GM12801 (cell line): ENCODE data around the gene HOXB2.

Source experiments
- TF ChIP-seq, protein P1 (sequence below): IDR thresholded peaks from one replicate; pipeline ENCODE4 v1.5.1; 2011; ENCODE audit warnings: control low read depth; ENCODE audit not compliant: insufficient read length; ENCODE audit errors: extremely low read depth

Gene HOXB2

DNA sequence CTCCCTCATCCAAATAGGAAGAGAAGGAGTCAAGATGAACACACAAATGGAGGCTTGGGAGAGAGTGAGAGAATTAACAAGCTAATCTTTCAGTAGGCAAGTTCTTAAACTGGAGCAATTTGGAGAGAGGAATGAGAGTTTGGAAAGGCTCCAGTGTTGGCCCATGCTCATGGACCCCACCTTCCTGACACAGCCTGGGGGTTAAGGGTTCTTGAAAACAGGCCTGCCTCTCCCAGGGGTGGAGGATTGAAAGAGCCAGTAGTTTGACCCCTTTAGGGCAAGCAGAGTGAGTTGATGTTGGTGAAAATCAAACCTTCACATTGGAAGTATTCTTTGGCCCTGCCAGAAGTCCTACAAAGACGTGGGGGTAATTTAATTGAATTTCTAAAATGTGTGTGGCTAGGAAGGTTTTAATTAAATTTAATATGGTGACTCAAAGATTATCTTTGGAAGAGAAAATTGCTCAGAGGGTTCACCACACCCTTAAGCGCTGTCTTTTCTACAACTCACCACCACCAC, 39.4 kb upstream of the HOXB2 start:
- TF ChIP-seq, protein P1, sequence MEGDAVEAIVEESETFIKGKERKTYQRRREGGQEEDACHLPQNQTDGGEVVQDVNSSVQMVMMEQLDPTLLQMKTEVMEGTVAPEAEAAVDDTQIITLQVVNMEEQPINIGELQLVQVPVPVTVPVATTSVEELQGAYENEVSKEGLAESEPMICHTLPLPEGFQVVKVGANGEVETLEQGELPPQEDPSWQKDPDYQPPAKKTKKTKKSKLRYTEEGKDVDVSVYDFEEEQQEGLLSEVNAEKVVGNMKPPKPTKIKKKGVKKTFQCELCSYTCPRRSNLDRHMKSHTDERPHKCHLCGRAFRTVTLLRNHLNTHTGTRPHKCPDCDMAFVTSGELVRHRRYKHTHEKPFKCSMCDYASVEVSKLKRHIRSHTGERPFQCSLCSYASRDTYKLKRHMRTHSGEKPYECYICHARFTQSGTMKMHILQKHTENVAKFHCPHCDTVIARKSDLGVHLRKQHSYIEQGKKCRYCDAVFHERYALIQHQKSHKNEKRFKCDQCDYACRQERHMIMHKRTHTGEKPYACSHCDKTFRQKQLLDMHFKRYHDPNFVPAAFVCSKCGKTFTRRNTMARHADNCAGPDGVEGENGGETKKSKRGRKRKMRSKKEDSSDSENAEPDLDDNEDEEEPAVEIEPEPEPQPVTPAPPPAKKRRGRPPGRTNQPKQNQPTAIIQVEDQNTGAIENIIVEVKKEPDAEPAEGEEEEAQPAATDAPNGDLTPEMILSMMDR: no peak

GRCh38 chr17:48583708-48584222, 38.9 kb upstream of the HOXB2 start:
- TF ChIP-seq, protein P1: no peak

GRCh38 chr17:48582750-48583069, 37.8 kb upstream of the HOXB2 start:
- TF ChIP-seq, protein P1: no peak

GRCh38 chr17:48579760-48580554, 35.0 kb upstream of the HOXB2 start:
- TF ChIP-seq, protein P1: no peak

GRCh38 chr17:48579471-48579759, 34.5 kb upstream of the HOXB2 start:
- TF ChIP-seq, protein P1: no peak

DNA sequence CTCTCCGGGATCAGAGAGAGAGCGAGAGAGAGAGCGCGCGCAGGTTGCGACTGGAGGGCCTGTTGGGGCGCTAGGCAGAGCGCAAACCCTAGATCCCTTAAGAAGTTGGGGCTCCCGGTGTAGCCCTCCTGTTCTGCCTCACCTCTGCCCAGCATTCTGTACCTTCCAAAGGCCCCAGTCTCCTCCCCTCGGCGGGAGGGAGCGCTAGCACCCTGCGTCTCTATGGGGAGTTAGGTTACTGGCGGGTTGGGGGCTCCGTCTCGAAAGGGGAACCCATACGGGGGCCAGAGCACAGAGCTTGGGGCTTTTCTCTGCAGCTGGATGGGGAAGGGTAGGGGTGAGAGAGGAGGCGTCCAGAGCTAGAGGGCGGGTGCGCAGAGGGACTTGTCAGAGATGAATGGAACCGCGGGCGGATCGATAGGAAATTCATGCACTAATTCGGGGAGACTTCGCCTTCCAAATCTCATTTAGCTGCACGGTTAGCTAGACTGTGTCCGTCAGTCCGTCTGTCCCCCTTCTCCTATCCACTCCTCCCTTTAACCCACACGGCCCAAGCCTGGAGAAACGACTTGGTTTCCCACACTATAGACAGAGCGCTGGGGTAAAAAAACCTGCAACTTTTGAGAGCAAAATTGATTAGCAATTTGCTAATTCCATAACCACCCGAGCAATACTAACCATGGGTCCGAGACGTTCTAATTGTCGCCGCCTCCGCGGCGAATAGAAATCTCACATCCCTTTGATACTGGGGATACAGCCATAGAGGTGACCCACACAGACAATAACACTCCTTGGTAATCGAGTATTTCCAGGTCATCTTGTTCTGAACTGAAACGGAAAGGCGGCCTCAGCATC, 33.9 kb upstream of the HOXB2 start:
- TF ChIP-seq, protein P1: no peak

- TF ChIP-seq, protein P1: no peak
Measured at GRCh38 chr17:48577946-48578615, 33.2 kb upstream of the HOXB2 start, which contains the start of gene HOXB4. Gene HOXB4 (minus strand): TSS chr17:48578350. CDS start chr17:48578319, 31 bp downstream.
